GM12891 (cell line): ENCODE results near the gene THOC7.

Experiments
- PAX5 ChIP-seq: IDR thresholded peaks from 2 replicates; pipeline ENCODE4 v1.6.1; 2011; ENCODE audit warnings: low read length, moderate library complexity, mild to moderate bottlenecking; ENCODE audit not compliant: insufficient read depth, severe bottlenecking
- POLR2A ChIP-seq: IDR thresholded peaks from 2 replicates; pipeline ENCODE4 v1.6.1; 2011; ENCODE audit warnings: low read depth, low read length, control low read depth
- POLR2AphosphoS5 ChIP-seq: IDR thresholded peaks from 2 replicates; pipeline ENCODE4 v1.6.1; 2011; ENCODE audit warnings: low read depth, low read length, control low read depth
- SPI1 ChIP-seq: IDR thresholded peaks from 2 replicates; pipeline ENCODE4 v1.6.1; 2011; ENCODE audit warnings: low read depth, low read length, control low read depth
- TAF1 ChIP-seq: IDR thresholded peaks from 2 replicates; pipeline ENCODE4 v1.6.1; 2011; ENCODE audit warnings: low read depth, low read length, control low read depth

DNA sequence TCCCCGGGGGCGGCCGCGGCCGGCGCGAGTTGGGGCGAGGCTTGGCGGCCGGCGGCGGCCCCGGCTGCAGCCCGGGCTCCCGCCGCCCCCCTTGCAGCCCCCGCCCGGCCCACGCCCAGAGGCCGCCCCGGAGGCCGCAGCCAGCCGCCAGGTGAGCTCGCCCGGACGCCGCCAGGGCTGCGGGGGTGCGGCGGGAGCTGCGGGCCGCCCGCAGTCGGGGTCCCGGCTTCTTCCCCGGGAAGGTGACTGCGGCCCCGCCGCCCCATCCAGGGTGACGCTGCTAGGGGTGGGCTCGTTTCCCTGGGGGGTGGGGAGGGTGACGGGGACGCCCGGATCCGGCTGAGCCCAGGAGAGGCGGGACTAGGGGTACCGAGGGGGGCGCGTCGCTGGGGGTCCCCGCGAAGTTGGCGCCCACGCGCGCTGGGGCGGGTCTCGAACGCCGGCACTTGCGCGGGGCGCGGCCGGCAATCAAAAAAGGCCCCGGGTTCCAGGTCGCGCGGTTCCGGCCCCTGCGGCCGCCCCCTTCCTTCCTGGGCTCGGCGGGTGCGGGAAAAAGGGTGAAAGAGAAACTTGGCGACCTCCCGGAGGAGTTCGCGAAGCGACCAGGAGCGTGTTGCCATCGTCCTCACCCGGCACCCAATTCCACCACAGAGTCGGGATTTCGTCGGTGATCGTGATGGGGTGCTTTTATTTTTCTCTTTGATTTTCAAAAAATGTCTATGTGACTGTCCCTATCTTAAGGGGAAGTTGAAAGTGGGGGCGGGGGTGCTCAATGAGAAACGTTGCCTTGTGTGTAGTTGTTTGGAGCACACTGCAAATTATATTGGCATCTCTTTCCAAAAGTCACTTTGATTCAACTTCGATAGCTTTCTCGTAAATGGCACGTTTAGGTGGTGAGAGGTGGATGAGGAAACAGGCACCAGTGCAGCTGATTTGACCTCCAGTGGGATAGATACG is 681 bp upstream of the THOC7 start:
- TF ChIP-seq POLR2A (no peak), POLR2AphosphoS5 (no peak), TAF1 (no peak), SPI1 (no peak), PAX5 (no peak)
